ENCODE results near the gene GTF2IRD2.
"Not testable (repeated sequence)": the region's sequence is repeated elsewhere in the genome, so short reads cannot be mapped to it uniquely, and the experiment has no call there.

GRCh38 chr7:74882110-74882509 lies 30.7 kb upstream of the GTF2IRD2 start:
- not testable (repeated sequence) for TF ChIP-seq CTCF (IDR thresholded peaks at IDR 0.05; ENCODE audit: poor library complexity, severe bottlenecking); POLR2AphosphoS5 (IDR thresholded peaks at IDR 0.05); EZH2 (IDR thresholded peaks at IDR 0.05; ENCODE audit: borderline replicate concordance, insufficient read depth, low read length, poor library complexity, severe bottlenecking); EP300 (conservative IDR thresholded peaks at IDR 0.05; ENCODE audit: poor library complexity, severe bottlenecking); REST (IDR thresholded peaks at IDR 0.05; ENCODE audit: borderline replicate concordance); MXI1 (conservative IDR thresholded peaks at IDR 0.05; ENCODE audit: poor library complexity, severe bottlenecking); TAF1 (IDR thresholded peaks at IDR 0.05; ENCODE audit: low read depth); RAD21 (conservative IDR thresholded peaks at IDR 0.05)
